ENCODE data around the gene TBC1D2. TPM values are rescaled to one million over a fixed set of nuclear protein-coding genes. Genes with fewer than 3 reads are reported as not detected.

Gene TBC1D2
- total and polyA plus RNA-seq, 2 experiments from 2014 or later = 3.7 to 6.8 TPM

GRCh38 chr9:98288881-98289280 is 33.4 kb upstream of the TBC1D2 start:
- DNase-seq (ENCODE audit: low spot score) = no peak

More at GRCh38 chr9:98288881-98289280, 33.4 kb upstream of the TBC1D2 start:
- Mint-ChIP-seq H3K9me3 (no peaks in the 10 kb centered on the region), H3K4me1 (no peaks in the 10 kb centered on the region; the same call in 1 of the 3 replicates), H3K4me3 (no peak overlapping the region), H3K27ac (no peak overlapping the region), H3K36me3 (ENCODE audit: low read depth) (no peaks in the 10 kb centered on the region), H3K27me3 (ENCODE audit: insufficient read depth, low read depth, poor library complexity) (peaks cover 4% of the 10 kb centered on the region)
- Histone ChIP-seq H3K9me2 (ENCODE audit: insufficient read depth) (no peaks in the 10 kb centered on the region), H3K4me2 (no peak overlapping the region), H3K27ac (ENCODE audit: low read depth) (no peak overlapping the region), H3K79me2 (replicated peaks; ENCODE audit: insufficient read depth) (no peaks in the 10 kb centered on the region), H2AFZ (0 out of 2 replicates have a peak overlapping the region, but pooled peaks have one; percentile 18), H3F3A (replicated peaks; ENCODE audit: low read depth) (no peaks in the 10 kb centered on the region), H3K36me3 (ENCODE audit: insufficient read depth) (no peaks in the 10 kb centered on the region), H4K20me1 (replicated peaks; ENCODE audit: insufficient read depth) (no peaks in the 10 kb centered on the region), H3K4me1 (ENCODE audit: insufficient read depth) (no peaks in the 10 kb centered on the region), H3K27me3 (ENCODE audit: insufficient read depth) (no peaks in the 10 kb centered on the region), H3K4me3 (no peak overlapping the region)
- no peak for ATAC-seq
- TF ChIP-seq NANOG (IDR thresholded peaks at IDR 0.05; ENCODE audit: borderline replicate concordance) (no peak), JUNB (IDR thresholded peaks at IDR 0.05; ENCODE audit: unreplicated experiment) (no peak), EZH2phosphoT487 (IDR thresholded peaks at IDR 0.05; ENCODE audit: unreplicated experiment) (no peak), ZNF114 (CRISPR knock-in tag; IDR thresholded peaks at IDR 0.05) (no peak), STAT1 (IDR thresholded peaks at IDR 0.05; ENCODE audit: unreplicated experiment) (no peak), ZNF462 (CRISPR knock-in tag; IDR thresholded peaks at IDR 0.05) (no peak)
